ENCODE results near the gene PCDH9.

Gene PCDH9

DNA sequence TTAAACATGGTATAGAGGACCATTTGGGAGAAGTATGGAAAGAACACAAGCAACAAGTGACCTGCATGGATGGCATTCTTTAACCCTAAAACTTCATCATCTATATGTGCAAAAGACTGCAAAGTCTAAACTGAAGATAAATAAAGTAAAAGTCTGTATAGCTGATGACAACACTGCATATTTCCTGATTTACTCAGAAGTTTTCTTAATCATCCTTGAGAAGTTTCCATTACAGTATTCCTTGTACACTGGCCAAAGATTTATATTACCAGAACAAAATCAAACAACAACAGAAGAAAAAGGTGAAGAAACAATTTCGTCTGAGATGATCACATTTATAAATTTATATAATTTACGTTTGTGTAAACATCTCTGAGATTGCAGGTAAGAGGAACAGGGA is 805.7 kb downstream of the PCDH9 start:
- no peak for DNase-seq

DNA sequence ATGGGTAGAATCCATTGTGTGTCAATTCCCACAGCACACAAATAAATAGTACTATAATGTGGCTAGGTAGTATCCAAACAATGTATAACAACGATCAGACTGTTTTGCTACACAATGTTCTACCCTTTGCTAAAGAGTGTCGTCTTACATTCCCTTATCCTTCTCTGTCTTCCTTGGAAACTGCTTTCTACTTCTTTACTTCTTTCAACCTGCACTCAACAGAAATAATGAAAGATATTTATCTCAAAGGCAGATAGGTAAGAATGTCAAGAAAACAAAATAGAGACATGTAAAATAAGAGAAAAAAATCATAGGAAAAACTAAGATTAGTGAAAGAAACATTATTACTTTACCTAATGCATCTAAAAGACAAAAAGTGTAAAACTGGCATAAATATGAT is 814.7 kb downstream of the PCDH9 start:
- no peak for DNase-seq

DNA sequence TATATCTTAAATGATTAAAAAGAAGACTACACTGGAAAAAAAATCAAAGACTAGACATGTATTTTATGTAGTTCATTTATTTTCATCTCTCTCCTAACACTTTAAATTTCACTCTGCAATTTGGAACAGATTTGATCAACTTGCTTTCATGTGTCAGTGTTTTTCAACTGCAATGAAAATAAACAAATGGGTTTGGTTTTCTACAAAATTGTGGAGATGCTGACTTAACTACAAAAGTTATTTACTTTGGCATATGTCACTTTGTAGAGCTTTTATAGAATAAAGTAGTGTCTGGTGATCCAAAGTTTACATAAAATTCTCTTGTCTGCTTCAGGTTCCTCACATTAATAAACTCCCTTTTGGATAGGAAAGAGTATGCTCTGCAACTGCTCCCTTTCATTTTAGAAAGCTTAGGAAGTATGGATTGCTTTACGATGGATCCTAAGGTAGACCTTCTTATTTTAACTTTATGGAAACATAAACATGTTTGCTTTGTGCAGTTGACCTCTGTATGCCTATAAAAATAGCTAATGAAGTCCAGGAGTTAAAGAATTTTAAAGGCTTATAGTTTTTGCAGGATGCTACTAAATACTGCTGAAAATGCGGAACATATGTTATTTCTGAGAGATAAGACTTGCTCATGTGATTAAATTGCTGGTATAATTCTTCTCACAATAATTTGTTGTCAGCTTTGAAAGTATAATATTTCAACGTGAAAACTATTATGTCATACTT is 815.9 kb downstream of the PCDH9 start:
- no peak for DNase-seq

DNA sequence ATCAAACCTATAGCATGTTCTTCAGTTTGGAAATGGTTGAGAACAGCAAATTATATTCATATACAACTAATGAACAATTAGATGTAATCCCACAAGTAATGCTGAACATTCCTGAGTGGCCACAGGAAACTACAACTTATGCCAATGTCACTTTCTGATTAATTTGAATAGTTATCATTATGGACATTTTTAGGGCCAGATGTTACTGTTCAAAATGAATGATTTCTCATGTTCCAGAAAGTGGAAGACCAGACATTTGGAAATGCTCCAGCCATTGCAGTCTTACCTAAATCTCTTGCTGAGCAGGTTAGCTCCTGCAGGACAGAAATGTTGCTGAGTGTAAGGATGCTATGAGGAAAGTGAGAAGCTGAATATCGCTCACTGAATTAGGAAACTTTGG is 819.8 kb downstream of the PCDH9 start:
- no peak for DNase-seq

- DNase-seq: no peak
Measured at GRCh38 chr13:66409542-66409941, 820.6 kb downstream of the PCDH9 start.

- no peak for DNase-seq
Measured at GRCh38 chr13:66407128-66407527, 823.0 kb downstream of the PCDH9 start.

- DNase-seq: no peak
Measured at GRCh38 chr13:66405908-66406802, 824.0 kb downstream of the PCDH9 start.

DNA sequence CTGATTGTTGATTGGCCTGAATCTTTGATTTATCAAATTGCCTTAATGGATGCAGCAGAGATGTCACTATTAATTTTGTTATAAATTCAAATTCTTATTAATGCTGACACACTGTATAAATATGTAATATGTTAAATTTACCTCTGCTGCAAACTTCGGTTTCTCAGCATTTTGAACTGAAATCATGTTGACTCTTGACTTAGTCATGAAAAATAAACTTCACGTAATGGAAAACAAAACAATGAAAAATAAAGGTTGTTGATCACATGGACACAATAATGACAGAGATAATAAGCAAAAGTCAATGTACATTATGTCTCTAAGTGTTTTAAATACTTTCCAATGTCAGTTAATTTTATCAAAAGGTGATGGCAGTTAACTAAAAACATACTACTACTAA is 827.6 kb downstream of the PCDH9 start:
- DNase-seq: no peak

DNA sequence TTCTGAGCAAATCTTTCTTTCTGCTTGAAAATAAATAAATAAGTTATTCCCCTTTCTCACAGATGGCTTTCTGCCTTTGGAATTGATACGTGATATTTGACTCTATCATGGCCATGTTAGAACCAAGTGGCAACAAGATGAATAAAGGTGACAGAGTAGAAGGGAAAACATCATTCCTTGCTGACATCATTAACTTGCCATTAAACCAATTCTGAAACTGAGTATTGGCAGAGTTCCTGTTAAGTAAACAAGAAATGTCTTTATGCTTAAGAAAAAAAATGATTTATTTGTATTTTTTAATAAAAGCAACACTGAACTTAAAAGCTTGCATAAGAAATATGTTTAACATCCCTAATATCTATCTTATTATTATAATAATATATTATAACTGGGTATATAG is 828.1 kb downstream of the PCDH9 start:
- no peak for DNase-seq

DNA sequence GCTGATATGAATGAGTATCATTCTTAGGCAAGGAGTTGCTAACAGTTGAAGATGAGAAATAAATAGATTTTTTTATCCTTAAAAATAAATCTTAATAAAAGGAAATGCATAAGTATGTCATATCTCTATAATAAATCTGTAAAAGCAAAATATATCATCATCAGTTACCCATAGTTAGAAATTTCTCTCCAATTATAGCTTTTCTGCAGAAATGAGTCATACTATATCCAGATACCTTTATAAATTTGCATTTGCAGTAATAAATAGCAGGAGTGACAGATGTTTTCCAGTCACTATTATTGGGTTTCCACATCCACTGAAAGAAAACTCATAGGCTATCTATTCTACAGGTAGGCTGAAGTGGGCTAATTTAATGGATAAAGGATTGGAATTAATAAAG is 829.8 kb downstream of the PCDH9 start:
- no peak for DNase-seq

DNA sequence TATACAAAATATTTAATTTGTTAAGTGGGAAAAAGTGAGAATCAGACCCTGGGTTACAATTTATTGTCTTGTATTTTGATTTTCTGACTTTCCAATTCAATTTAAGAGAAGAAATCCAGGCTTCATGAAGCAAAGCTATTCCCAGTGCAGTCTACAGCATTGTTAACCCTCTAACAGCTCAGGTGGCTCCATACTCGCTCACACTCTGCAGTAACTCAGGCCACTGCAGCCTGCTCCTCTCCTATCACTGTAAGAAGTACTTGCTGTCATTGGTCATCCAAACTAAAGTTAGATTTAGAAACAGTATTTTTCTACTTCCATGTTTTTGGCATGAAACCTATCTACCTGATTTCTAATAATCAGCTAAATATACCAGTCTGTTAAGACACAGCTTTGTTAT is 830.3 kb downstream of the PCDH9 start:
- no peak for DNase-seq

DNA sequence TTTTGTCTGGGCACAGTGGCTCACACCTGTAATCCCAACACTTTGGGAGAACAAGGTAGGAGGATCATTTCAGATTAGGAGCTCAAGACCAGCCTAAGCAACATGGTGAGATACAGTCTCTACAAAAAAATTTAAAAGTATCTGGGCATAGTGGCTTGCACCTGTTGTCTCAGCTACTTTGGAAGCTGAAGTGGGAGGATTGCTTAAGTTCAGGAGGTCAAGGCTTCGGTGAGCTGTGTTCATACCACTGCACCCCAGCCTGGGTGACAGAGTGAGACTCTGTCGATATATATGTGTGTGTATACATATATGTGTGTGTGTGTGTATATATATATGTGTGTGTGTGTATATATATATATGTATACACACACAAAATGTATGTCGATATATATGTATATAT is 833.0 kb downstream of the PCDH9 start:
- DNase-seq: no peak

- DNase-seq: no peak
Measured at GRCh38 chr13:66391322-66391721, 838.8 kb downstream of the PCDH9 start.

DNA sequence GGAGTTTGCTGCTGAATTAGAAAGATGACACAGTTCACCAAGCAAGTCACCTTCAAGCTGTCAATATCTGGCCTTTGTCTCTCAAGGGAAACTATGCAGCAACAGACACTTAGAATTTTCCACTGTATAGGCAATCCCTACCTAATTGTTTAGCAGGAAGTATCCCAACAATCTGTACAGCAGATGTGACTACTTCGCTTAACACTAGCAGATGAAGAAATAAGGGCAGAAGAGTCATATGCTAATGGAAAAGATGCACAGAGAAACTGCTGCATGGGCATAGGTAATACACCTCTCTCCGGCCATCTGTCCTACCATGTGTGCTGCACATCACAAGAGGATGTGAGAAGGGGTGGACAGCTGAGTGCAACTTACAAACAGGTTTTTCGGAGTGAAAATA is 851.2 kb downstream of the PCDH9 start:
- no peak for DNase-seq

DNA sequence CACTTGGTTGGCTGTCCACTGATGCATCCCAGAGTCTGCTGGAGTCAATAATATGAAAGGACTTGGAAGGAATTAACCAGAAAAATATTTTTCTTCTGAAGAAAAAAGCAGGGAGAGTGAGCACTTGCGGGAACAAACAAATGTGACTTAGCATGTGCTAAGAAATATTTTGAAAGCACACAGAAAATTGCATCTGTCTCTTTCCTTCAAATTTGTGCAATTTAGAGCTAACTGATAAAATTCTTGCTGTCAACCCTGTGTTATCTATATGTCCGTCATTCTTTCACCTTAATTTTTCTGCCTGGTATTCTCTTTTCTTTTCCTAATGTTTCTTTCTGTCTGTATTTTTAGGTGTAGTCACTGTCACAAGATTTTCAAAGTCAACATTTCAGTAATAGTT is 852.6 kb downstream of the PCDH9 start:
- DNase-seq: no peak

DNA sequence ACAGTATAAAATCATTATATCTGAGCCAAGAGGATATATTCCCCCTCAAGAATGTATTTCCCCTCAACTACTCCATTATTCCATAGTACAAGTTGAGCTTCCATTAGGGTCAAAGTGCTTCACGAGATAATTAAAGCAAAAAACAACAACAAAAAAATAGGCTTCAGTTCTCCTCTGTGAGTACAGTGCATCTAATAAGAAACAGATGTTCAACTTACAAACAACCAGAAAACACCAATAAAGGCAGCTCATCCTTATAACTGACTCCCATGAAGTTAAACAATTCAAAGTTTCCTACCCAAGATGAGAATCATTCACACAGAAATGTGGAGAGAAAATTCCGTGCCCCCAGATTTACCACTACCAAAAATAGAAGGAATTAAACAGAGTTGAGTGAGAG is 854.4 kb downstream of the PCDH9 start:
- no peak for DNase-seq

DNA sequence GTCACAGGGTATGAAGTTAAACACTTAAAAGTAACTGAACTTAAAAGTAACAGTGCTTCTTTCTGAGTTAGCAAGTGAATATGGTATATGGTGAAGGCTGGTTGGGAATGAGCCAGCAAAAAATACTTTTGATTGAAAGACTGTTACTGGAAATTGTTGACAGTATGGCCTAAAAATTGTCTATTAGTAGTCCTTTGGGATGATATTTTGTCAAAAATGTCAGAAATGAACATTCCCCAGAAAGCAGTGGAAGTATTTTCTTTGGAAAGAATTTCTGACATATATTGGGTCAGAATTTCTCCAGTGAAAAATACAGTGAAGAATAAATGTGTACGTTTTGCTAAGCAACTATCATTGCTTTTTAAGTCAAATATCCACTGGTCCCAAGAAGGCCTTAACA is 860.5 kb downstream of the PCDH9 start:
- DNase-seq: no peak

DNA sequence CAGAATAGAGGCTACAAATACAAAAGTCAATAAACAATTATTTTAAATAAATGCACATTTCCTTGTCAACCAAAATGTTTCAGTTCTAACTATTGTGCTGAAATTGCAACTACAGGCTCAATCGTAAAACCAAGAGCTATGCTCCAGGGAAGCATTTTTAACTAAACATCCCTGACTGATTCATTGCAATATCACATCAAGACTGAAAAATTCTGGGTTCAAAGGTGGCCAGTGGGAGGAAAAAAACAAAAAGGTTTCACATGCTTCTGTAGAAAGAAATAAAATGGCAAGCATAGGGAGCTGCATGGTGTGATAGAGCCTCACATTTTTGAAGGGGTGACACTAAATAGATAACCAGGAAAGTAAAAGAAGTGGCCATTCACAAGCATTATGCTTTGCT is 862.8 kb downstream of the PCDH9 start:
- no peak for DNase-seq

DNA sequence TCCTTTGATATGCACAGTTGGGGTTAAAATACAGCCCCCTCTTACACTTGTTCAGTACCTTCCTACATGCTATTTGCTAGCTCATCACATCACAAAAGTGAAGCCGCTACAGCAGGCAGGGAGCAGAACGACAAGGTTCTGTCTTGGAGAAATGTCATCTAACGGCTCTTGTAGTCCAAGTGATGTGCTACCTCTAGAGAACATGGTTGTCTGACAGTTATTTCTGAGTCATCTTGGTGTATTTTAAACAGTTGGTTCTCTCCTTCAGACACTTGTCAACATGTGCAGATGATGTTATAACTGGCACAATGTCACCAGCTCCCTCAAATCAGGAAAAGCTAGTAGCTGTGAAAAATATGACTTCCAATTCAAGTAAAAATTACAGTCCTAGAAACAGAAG is 865.0 kb downstream of the PCDH9 start:
- no peak for DNase-seq

DNA sequence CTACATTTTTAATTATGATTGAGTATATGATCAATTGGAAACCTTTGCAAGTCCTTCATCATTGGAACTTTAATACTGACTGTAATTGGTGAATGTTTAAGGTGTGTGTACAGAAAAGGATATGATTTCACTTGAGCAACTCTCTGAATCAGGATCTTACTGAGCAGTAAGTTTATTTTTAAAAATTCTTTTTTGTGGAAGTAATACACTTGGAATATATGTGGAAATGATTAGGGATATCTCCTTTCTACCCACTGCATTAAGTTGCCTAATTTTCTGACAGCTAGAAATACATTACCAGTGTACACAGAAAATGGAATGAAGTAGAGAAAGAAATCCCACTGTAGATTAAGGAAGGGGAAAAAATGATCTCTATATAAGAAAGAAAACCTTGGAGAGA is 865.8 kb downstream of the PCDH9 start:
- DNase-seq: no peak

DNA sequence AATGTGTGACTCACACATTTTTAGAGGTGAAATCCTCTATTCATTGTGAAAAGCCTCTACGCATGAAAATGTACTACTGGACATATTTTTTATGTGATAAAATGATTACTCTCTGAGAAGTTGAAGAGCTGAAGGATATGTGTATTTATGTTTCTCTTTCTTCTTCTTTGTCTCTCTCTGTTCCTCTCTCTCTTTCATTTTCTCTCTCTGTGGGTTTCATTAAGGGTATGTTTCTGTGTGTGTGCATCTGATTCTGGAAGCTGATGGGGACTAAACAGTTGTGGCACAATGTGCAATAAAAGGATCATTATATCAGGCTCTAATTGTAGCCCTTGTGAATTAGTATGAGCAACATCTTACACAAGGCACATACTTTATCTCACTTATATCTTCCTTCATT is 867.7 kb downstream of the PCDH9 start:
- DNase-seq: no peak

- no peak for DNase-seq
Measured at GRCh38 chr13:66359910-66360552, 870.1 kb downstream of the PCDH9 start.

DNA sequence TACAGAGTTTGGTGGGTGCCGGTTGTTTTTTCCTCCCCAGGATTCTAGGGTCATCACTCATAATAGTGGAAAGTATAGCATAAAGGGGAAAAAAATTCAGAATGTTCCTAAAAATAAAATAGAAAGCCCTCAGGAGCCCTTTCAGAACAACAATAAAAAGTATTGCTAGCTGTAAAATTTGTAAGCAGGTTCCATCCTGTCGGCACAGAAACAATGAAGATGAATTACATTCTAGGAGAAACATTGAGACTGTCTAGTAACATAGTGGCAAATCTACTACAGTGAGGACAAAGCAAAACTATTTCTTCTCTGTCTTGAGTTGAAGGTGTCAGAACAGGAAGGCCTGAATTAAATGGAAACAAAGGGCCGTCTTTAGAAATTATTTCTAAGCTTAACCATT is 870.7 kb downstream of the PCDH9 start:
- DNase-seq: no peak

DNA sequence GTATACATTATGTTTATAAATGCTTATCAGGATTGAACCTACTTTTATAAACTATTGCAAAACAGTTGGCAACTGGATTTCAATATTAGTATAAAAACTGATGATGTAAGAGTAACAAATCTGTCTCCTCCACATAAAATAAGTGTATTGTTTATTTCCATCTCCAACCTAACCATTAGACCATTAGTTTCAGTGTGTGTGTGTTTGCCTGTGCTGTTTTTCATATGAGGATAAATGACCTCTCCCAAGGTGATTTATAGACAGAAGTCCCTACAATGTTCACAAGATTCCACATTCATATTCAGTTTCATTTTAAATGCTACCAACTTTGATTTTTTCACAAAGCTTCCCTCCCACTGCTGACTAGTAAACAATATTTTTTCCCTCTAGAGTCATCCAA is 871.6 kb downstream of the PCDH9 start:
- DNase-seq: no peak
